ENCODE measurements around the gene AHNAK2.

GRCh38 chr14:104953097-104953496, 25.1 kb downstream of the AHNAK2 start:
- no peak for TF ChIP-seq RFX5 (IDR thresholded peaks at IDR 0.05; ENCODE audit: low read depth, low read length)
- TF ChIP-seq CEBPB (IDR thresholded peaks at IDR 0.05; ENCODE audit: borderline replicate concordance, low read depth, low read length): no peak
- no peak for TF ChIP-seq TCF7 (IDR thresholded peaks at IDR 0.05; ENCODE audit: low read depth)
- no peak for TF ChIP-seq CTCF (CRISPR knock-in tag; IDR thresholded peaks at IDR 0.05)
- TF ChIP-seq RXRA (CRISPR knock-in tag; IDR thresholded peaks at IDR 0.05): no peak
- no peak for TF ChIP-seq DNMT1 (CRISPR knock-in tag; IDR thresholded peaks at IDR 0.05)
- TF ChIP-seq ZKSCAN1 (IDR thresholded peaks at IDR 0.05; ENCODE audit: low read length): no peak
- TF ChIP-seq SP1 (IDR thresholded peaks at IDR 0.05): no peak
- TF ChIP-seq SP1 (CRISPR knock-in tag; IDR thresholded peaks at IDR 0.05): no peak
- TF ChIP-seq RBFOX2 (IDR thresholded peaks at IDR 0.05; ENCODE audit: low read depth, low read length): no peak
